Tibial nerve (tissue), 4 donors: ENCODE measurements around the gene BCL2L11.

Experiments used
- EP300 ChIP-seq, 2 donors: sonication (generic); formaldehyde crosslinking; IDR thresholded peaks; one replicate each; pipeline ENCODE4 v1.6.1; 2017; ENCODE audit warnings: antibody characterized with exemption in 2 of 2, mild to moderate bottlenecking in 1 of 2
- POLR2A ChIP-seq, 2 donors: fragments of 450-650 bp; IDR thresholded peaks; one replicate each; pipeline ENCODE4 v1.6.1; 2017; ENCODE audit warnings: antibody characterized with exemption in 2 of 2, mild to moderate bottlenecking in 2 of 2, moderate library complexity in 2 of 2
- TF ChIP-seq, protein P1 (sequence below), 5 experiments: fragments of 200-600 bp in 3 of 5; fragments of 450-650 bp in 2 of 5; sonication (generic) in 3 of 5; IDR thresholded peaks; one replicate each; pipeline ENCODE4 v1.5.1; 2016 to 2019; ENCODE audit warnings: antibody characterized with exemption in 5 of 5, mild to moderate bottlenecking in 3 of 5, moderate library complexity in 2 of 5

- TF ChIP-seq POLR2A (IDR thresholded peaks at IDR 0.05) (no peak), EP300 (IDR thresholded peaks at IDR 0.05) (no peak)
- TF ChIP-seq, protein P1, sequence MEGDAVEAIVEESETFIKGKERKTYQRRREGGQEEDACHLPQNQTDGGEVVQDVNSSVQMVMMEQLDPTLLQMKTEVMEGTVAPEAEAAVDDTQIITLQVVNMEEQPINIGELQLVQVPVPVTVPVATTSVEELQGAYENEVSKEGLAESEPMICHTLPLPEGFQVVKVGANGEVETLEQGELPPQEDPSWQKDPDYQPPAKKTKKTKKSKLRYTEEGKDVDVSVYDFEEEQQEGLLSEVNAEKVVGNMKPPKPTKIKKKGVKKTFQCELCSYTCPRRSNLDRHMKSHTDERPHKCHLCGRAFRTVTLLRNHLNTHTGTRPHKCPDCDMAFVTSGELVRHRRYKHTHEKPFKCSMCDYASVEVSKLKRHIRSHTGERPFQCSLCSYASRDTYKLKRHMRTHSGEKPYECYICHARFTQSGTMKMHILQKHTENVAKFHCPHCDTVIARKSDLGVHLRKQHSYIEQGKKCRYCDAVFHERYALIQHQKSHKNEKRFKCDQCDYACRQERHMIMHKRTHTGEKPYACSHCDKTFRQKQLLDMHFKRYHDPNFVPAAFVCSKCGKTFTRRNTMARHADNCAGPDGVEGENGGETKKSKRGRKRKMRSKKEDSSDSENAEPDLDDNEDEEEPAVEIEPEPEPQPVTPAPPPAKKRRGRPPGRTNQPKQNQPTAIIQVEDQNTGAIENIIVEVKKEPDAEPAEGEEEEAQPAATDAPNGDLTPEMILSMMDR (IDR thresholded peaks at IDR 0.05): no peak
Observed at GRCh38 chr2:111172666-111173065, 52.0 kb downstream of the BCL2L11 start.
